Neural progenitor cell (in vitro differentiated cells): ENCODE measurements around the gene WEE1.

ENCODE experiments used
- EZH2 ChIP-seq: fragments of 200-600 bp; sonication (generic); IDR thresholded peaks from 2 replicates; pipeline ENCODE4 v1.6.1; 2017; ENCODE audit warnings: antibody characterized with exemption, mild to moderate bottlenecking, moderate library complexity
- TF ChIP-seq, protein P1 (sequence below): fragments of 200-600 bp; sonication (generic); IDR thresholded peaks from 2 replicates; pipeline ENCODE4 v1.5.1; 2017; ENCODE audit warnings: antibody characterized with exemption, mild to moderate bottlenecking

DNA sequence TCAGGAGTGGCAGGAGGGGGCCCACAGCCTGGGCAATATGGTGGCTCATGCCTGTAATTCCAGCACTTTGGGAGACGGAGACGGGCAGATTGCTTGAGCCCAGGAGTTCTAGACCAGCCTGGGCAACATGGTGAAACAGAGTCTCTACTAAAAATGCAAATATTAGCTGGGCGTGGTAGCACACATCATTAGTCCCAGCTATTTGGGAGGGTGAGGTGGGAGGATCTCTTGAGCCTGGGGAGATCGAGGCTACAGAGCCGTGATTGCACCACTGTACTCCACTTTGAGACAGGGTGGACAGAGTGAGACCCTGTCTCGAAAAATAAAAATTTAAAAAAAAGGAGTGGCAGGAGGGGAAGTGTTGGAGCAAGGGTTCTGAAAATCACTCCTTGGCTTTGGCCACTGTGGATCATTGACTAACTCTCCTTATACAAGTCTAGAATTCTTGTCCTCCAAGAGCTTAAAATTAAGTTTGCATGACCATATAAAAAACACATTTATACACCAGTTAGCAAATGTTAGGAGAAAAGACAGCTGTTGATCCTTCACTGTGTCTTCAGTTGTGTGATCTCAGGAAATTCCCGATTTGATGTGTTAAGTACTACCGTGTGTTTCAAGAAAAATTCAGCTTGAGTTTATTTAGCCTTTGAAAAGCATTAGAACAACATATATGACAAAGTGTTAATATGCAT, 2.3 kb upstream of the WEE1 start:
- no peak for TF ChIP-seq EZH2
- TF ChIP-seq, protein P1, sequence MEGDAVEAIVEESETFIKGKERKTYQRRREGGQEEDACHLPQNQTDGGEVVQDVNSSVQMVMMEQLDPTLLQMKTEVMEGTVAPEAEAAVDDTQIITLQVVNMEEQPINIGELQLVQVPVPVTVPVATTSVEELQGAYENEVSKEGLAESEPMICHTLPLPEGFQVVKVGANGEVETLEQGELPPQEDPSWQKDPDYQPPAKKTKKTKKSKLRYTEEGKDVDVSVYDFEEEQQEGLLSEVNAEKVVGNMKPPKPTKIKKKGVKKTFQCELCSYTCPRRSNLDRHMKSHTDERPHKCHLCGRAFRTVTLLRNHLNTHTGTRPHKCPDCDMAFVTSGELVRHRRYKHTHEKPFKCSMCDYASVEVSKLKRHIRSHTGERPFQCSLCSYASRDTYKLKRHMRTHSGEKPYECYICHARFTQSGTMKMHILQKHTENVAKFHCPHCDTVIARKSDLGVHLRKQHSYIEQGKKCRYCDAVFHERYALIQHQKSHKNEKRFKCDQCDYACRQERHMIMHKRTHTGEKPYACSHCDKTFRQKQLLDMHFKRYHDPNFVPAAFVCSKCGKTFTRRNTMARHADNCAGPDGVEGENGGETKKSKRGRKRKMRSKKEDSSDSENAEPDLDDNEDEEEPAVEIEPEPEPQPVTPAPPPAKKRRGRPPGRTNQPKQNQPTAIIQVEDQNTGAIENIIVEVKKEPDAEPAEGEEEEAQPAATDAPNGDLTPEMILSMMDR, result no peak
